AG04449 (cell line): ENCODE results near the gene TRIML2.

Experiments used
- CTCF ChIA-PET: fragments of 350-600 bp; formaldehyde crosslinking; extraction: SDS; loops from one replicate; lab custom pipeline; 2021; ENCODE audit warnings: antibody characterized with exemption; lab: Yijun Ruan, JAX
- POLR2A ChIA-PET: fragments of 400-600, 350-600 bp; formaldehyde crosslinking; extraction: SDS; loops from one replicate; lab custom pipeline; 2020; ENCODE audit warnings: antibody characterized with exemption, inconsistent platforms; lab: Yijun Ruan, JAX
- DNase-seq: peaks from one replicate; pipeline ENCODE4 v3.0.0-alpha.2; 2010; ENCODE audit warnings: low read depth, low spot score
- H3K4me3 ChIP-seq: 2 replicates; pipeline ENCODE4 v1.5.1; 2011; ENCODE audit warnings: low read depth, mild to moderate bottlenecking, control low read depth, low read length
- CTCF ChIP-seq: IDR thresholded peaks from one replicate; pipeline ENCODE4 v1.5.1; 2011; ENCODE audit warnings: mild to moderate bottlenecking, moderate library complexity, low read length, control low read depth, inconsistent platforms; ENCODE audit not compliant: insufficient read depth; ENCODE audit errors: missing control alignments

The TRIML2 gene

GRCh38 chr4:188110741-188111471, 1.5 kb upstream of the TRIML2 start:
- no peak for DNase-seq
- CTCF ChIA-PET = no interaction called here
- H3K4me3 ChIP-seq = no peak overlapping the region
- TF ChIP-seq CTCF = no peak
- POLR2A ChIA-PET = no interaction called here

- CTCF ChIA-PET = no interaction called here
- no peak for TF ChIP-seq CTCF
Observed at GRCh38 chr4:188110036-188110435, 633 bp upstream of the TRIML2 start.

GRCh38 chr4:188107931-188108843, 1.2 kb downstream of the TRIML2 start:
- POLR2A ChIA-PET = no interaction called here
- DNase-seq = no peak
- CTCF ChIA-PET = interaction anchor here (1.0 kb wide), 1 partner anchor 8 kb away, joined by 3 read pairs; no protein-coding TSS in a partner anchor
- no peak overlapping the region for H3K4me3 ChIP-seq
- no peak for TF ChIP-seq CTCF

More at GRCh38 chr4:188110036-188110435, 633 bp upstream of the TRIML2 start:
- H3K4me3 ChIP-seq = no peak overlapping the region
- no peak for DNase-seq
- POLR2A ChIA-PET = no interaction called here

- TF ChIP-seq CTCF = no peak
- ChIA-PET POLR2A (no interaction called here), CTCF (no interaction called here)
- H3K4me3 ChIP-seq = no peak overlapping the region
- no peak for DNase-seq
Observed at GRCh38 chr4:188106454-188106853, 2.9 kb downstream of the TRIML2 start.

DNA sequence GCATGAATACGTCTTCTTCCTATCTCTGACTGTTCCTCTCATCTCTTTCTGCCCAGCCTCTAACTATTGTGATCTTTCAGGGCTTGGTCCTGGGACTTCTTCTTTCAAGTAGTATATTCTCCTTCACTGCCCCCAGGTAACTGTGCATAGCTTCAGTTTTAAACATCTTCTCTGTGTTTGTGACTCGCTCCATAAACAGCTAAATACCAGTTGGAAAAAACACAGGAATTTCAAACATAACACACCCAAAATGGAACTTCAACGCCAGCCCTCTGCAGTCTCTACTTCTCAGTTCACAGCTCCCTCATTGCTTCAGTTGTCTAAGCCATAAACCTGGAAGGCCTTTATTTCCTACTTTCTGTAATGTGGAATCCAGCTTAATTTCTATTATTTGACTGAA, 16.6 kb downstream of the TRIML2 start:
- H3K4me3 ChIP-seq = no peak overlapping the region
- ChIA-PET POLR2A (interaction anchor here (0.6 kb wide), 1 partner anchor 35 kb away, joined by 5 read pairs; no protein-coding TSS in a partner anchor), CTCF (no interaction called here)
- TF ChIP-seq CTCF = no peak
- DNase-seq = no peak

GRCh38 chr4:188086858-188087257, 22.5 kb downstream of the TRIML2 start:
- CTCF ChIA-PET = no interaction called here
- no peak for DNase-seq
- no peak overlapping the region for H3K4me3 ChIP-seq
- POLR2A ChIA-PET = no interaction called here
- no peak for TF ChIP-seq CTCF
